NCI-H2227 (cell line): ENCODE results near the gene IL17B.

Source experiments
- DNase-seq: peaks from one replicate; lab custom pipeline; 2025; ENCODE audit not compliant: unreplicated experiment; lab: John Stamatoyannopoulos, UW

Gene IL17B

GRCh38 chr5:149325166-149325735, 53.8 kb downstream of the IL17B start:
- DNase-seq = no peak

GRCh38 chr5:149324641-149325040, 54.5 kb downstream of the IL17B start:
- DNase-seq = no peak
